ENCODE results near the gene ARHGEF10L.

GRCh38 chr1:17689011-17689410, 149.5 kb downstream of the ARHGEF10L start:
- no peak for TF ChIP-seq CTCF (IDR thresholded peaks at IDR 0.05)
- no peak for TF ChIP-seq POLR2AphosphoS5 (IDR thresholded peaks at IDR 0.05)

Data from prostate gland (tissue), 2 donors.